IPS DF 6.9 (cell line): ENCODE data around the gene NUBP1.

ENCODE experiments used
- DNase-seq: peaks from one replicate; pipeline ENCODE4 v3.0.0-alpha.2; 2013; ENCODE audit warnings: low read depth, low spot score
- H3K27ac ChIP-seq: one replicate; pipeline ENCODE4 v1.5.1; 2013; ENCODE audit warnings: low read length, control low read depth
- H3K27me3 ChIP-seq: 2 replicates; pipeline ENCODE4 v1.6.1; 2013; ENCODE audit warnings: mild to moderate bottlenecking, low read length; ENCODE audit not compliant: control insufficient read depth, insufficient read depth
- H3K36me3 ChIP-seq: 2 replicates; pipeline ENCODE4 v1.6.1; 2013; ENCODE audit warnings: low read length; ENCODE audit not compliant: control insufficient read depth, insufficient read depth
- H3K4me1 ChIP-seq: 2 replicates; pipeline ENCODE4 v1.6.1; 2013; ENCODE audit warnings: low read length; ENCODE audit not compliant: control insufficient read depth, insufficient read depth
- H3K4me3 ChIP-seq: 2 replicates; pipeline ENCODE4 v1.5.1; 2013; ENCODE audit warnings: mild to moderate bottlenecking, low read length
- H3K9me3 ChIP-seq: 2 replicates; pipeline ENCODE4 v1.6.1; 2013; ENCODE audit warnings: low read length, inconsistent platforms; ENCODE audit not compliant: control insufficient read depth, insufficient read depth
- WGBS: extraction: QIAGEN DNeasy Blood & Tissue Kit; methylation state at CpG from one replicate; pipeline ENCODE4 v1.1.7; 2013; ENCODE audit warnings: mixed read lengths, missing lambda C conversion rate; ENCODE audit not compliant: insufficient read length, insufficient coverage; 5-methylcytosine and 5-hydroxymethylcytosine counted together

The NUBP1 gene

GRCh38 chr16:10817963-10818941 lies 74.6 kb downstream of the NUBP1 start, which contains the start of gene TVP23A:
TVP23A (minus strand) TSS chr16:10818794; CDS start chr16:10818493, 301 bp downstream.
- no peak within 1 kb of the TSS for H3K27ac ChIP-seq
- H3K4me1 ChIP-seq: no peaks in the 10 kb centered on the region
- peak within 1 kb of the TSS; percentile 47; the same call in 1 of the 2 replicates for H3K4me3 ChIP-seq
- no CpG with 5 or more reads among the region's 64 CpGs for WGBS
- peak; percentile 9 for DNase-seq
- no peaks in the 10 kb centered on the region for H3K9me3 ChIP-seq
- no peaks in the 10 kb centered on the region for H3K27me3 ChIP-seq
- no peaks in the 10 kb centered on the region for H3K36me3 ChIP-seq
